Neutrophil (primary cell): Measurements from ENCODE around the gene SGCE.

ENCODE experiments used
- H3K27ac ChIP-seq: fragments of 200-600 bp; sonication (generic); 2 replicates; pipeline ENCODE4 v1.5.1; 2016; ENCODE audit warnings: mild to moderate bottlenecking, moderate library complexity
- H3K27me3 ChIP-seq: fragments of 200-600 bp; sonication (generic); 2 replicates; pipeline ENCODE4 v1.6.0; 2016; ENCODE audit warnings: mild to moderate bottlenecking
- H3K36me3 ChIP-seq: fragments of 200-600 bp; sonication (generic); 2 replicates; pipeline ENCODE4 v1.5.1; 2017
- H3K4me1 ChIP-seq, 2 experiments: fragments of 200-600 bp in 1 of 2; sonication (generic) in 1 of 2; 1 replicate in 1 of 2; 2 replicates in 1 of 2; pipeline versions ENCODE4 v1.5.1 to v1.6.1; 2013 to 2016; ENCODE audit warnings: low read depth in 1 of 2, low read length in 1 of 2, mild to moderate bottlenecking in 1 of 2, moderate library complexity in 1 of 2; ENCODE audit not compliant: control insufficient read depth in 1 of 2, insufficient read depth in 1 of 2
- H3K4me3 ChIP-seq, 2 experiments: fragments of 200-600 bp in 1 of 2; sonication (generic) in 1 of 2; 1 replicate in 1 of 2; 2 replicates in 1 of 2; pipeline ENCODE4 v1.5.1; 2013 to 2016; ENCODE audit warnings: low read depth in 1 of 2, low read length in 1 of 2, mild to moderate bottlenecking in 1 of 2, moderate library complexity in 1 of 2
- H3K9me3 ChIP-seq: fragments of 200-600 bp; sonication (generic); 2 replicates; pipeline ENCODE4 v1.5.1; 2016
- CTCF ChIP-seq: fragments of 200-600 bp; sonication (generic); IDR thresholded peaks from 2 replicates; pipeline ENCODE4 v1.5.1; 2016; ENCODE audit warnings: antibody characterized with exemption

The SGCE gene

GRCh38 chr7:94665426-94665825, 9.5 kb upstream of the SGCE start:
- no peaks in the 10 kb centered on the region for H3K9me3 ChIP-seq
- H3K4me3 ChIP-seq, result no peak overlapping the region
- H3K27me3 ChIP-seq, result no peaks in the 10 kb centered on the region
- no peaks in the 10 kb centered on the region for H3K36me3 ChIP-seq
- no peaks in the 10 kb centered on the region for H3K4me1 ChIP-seq
- H3K27ac ChIP-seq, result no peak overlapping the region
- no peak for TF ChIP-seq CTCF

- no peaks in the 10 kb centered on the region for H3K9me3 ChIP-seq
- H3K36me3 ChIP-seq, result no peaks in the 10 kb centered on the region
- no peak overlapping the region for H3K27ac ChIP-seq
- H3K4me3 ChIP-seq, result no peak overlapping the region
- peaks cover 3 to 9% of the 10 kb centered on the region in 2 experiments for H3K4me1 ChIP-seq
- TF ChIP-seq CTCF, result no peak
- H3K27me3 ChIP-seq, result no peaks in the 10 kb centered on the region
Observed at GRCh38 chr7:94664023-94664422, 8.1 kb upstream of the SGCE start.

- H3K36me3 ChIP-seq, result no peaks in the 10 kb centered on the region
- peaks cover 5 to 14% of the 10 kb centered on the region in 2 experiments for H3K4me1 ChIP-seq
- no peaks in the 10 kb centered on the region for H3K9me3 ChIP-seq
- no peak overlapping the region for H3K27ac ChIP-seq
- TF ChIP-seq CTCF, result no peak
- peaks cover under 1% of the 10 kb centered on the region for H3K27me3 ChIP-seq
- H3K4me3 ChIP-seq, result no peak overlapping the region
Observed at GRCh38 chr7:94662548-94662947, 6.6 kb upstream of the SGCE start.

- Histone ChIP-seq H3K36me3 (no peaks in the 10 kb centered on the region), H3K9me3 (no peaks in the 10 kb centered on the region), H3K4me1 (peaks cover 30 to 37% of the 10 kb centered on the region in 2 experiments), H3K27ac (no peak overlapping the region), H3K27me3 (peaks cover 26% of the 10 kb centered on the region), H3K4me3 (no peak overlapping the region)
- TF ChIP-seq CTCF, result no peak
Observed at GRCh38 chr7:94660006-94660405, 4.1 kb upstream of the SGCE start.

- H3K36me3 ChIP-seq, result no peaks in the 10 kb centered on the region
- H3K27me3 ChIP-seq, result peaks cover 37% of the 10 kb centered on the region
- H3K4me1 ChIP-seq, result peaks cover 33 to 38% of the 10 kb centered on the region in 2 experiments
- no peaks in the 10 kb centered on the region for H3K9me3 ChIP-seq
- no peak overlapping the region for H3K4me3 ChIP-seq
- H3K27ac ChIP-seq, result no peak overlapping the region
- TF ChIP-seq CTCF, result no peak
Observed at GRCh38 chr7:94658826-94659225, 2.9 kb upstream of the SGCE start.
